Cortex of kidney (tissue), 1 donor: ENCODE data around the gene TMEM52.

ENCODE experiments used
- DNase-seq: peaks from one replicate; lab custom pipeline; 2025; lab: John Stamatoyannopoulos, UW

The TMEM52 gene

DNA sequence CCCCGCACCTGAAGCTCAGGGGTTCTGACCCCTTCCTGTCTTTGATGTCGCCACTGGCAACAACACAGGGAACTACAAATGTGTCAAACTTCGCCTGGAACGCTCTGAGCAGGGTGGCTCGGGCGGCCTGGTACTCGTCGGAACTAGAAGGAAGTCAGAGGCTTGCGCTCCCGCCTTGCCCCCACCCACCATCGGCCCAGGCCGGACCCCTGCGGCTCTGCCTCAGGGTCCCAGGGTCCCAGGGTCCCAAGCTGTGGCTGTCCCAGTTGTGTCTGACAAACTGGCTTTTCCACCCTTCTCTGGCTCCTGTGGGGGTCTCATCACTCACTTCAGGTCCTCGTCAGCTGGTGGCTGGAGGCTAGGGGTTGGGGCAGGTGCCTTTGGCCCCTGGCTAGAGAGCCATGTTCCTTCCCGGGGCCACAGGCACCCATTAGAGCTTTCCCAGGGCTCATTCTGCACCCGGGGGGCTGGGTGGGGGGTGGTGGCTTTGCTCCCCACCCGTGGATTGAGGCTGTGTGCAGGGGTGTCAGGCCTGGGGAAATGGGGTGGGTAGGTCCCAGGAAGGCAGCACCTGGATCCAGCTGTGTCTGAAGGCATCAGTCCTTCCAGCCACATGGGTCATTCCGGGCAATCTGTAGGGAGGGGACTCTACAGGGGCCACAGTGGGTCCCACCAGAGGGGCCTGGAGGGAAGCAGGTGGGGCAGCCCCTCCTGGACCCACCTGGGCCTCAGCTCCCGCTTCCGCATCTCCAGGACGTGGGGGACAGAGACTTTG lies 8.0 kb upstream of the TMEM52 start:
- no peak for DNase-seq

DNA sequence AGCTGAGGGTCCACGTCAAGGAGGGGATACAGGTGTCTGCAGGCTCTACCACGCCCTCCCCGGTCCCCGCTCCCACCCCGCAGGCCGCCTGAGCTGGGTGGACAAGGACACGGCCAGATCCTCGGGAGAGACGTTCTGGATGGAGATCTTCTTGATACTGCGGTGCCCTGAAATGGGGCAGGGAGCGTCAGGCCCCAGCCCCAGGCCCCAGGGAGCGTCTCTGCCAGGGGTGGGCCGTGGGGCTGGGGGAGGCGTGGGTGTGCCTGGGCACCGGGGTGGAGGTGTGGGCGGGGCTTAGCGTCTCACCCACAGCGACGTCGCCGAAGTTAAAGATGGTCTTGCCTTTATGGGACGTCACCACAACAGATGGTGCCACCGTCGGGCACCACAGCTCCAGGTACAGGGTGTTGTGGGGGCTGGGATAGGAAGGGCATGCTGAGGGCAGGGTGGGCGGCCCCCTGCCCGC lies 7.3 kb upstream of the TMEM52 start:
- no peak for DNase-seq

DNA sequence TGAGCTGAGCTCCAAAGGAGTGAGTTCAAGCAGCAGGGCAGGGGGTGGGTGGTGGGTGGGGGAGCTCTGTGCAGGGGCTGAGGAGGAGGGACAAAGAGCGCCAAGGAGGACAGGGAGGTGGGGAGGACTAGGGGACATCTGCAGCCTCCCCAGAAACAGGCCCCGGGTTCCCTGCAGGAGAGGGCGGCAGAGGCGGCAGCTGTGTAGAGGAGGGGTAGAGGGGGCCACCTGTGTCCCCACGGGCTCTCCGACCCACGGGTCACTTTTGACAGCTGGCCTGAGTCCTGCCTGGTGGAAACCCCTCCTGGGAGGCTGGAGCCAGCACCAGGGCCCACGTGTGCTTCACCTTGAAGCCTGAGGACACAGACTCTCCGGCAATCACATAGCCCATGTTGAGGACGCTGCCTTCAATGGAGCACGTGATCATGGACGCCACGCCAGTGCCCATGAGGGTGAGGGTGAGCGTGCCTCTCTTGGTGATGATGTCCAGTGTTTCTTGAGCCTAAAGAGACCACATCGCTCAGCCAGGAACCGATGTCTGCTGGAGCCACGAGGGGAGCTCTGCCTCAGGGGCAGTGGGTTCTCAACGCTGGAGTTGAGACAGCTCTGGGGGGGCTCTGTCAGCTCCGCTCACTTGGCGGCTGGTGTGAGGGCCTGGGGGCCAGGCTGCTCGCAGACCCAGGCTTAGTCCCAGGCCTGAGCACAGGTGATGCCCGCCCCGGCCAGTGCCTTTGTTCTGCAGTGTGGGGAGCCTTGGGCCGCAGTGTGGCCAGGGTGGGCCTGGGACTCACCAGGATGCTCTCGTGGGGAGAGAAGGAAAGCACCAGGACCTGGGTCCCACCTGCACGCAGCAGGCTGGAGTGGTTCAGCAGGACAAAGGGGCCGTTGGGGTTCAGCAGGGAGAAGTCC lies 6.6 kb upstream of the TMEM52 start:
- no peak for DNase-seq

DNA sequence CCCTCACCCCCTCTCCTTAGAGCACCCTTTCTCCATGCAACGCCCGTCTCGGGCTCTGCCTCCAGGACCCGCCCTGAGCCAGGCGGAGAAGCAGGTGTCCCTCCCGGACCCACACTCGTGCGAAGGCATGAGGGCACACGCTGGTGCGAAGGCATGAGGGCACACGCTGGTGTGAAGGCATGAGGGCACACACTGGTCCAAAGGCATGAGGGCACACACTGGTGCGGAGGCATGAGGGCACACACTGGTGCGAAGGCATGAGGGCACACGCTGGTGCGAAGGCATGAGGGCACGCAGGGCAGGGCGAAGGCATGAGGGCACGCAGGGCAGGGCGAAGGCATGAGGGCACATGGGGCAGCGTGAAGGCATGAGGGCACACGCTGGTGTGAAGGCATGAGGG lies 5.8 kb upstream of the TMEM52 start:
- no peak for DNase-seq

DNA sequence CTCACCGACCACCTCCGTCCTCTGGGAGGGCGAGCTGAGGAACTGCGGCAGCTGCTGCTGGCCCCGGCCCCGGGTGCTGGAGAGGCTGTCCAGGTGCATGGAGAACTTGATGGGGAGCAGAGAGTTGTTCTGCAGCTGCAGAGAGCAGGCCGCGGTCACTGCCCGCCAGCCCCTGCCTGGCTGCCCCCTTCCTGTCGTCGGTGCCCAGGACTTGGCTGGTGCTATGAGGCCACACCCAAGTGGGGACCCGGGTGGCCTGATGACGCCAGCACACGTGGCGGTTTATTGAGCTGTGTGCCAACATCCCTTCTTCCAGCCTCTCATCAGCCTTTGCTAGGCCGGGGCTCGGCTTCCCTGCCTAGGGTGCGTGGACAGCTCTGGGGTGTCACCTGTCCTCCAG lies 5.3 kb upstream of the TMEM52 start:
- no peak for DNase-seq

DNA sequence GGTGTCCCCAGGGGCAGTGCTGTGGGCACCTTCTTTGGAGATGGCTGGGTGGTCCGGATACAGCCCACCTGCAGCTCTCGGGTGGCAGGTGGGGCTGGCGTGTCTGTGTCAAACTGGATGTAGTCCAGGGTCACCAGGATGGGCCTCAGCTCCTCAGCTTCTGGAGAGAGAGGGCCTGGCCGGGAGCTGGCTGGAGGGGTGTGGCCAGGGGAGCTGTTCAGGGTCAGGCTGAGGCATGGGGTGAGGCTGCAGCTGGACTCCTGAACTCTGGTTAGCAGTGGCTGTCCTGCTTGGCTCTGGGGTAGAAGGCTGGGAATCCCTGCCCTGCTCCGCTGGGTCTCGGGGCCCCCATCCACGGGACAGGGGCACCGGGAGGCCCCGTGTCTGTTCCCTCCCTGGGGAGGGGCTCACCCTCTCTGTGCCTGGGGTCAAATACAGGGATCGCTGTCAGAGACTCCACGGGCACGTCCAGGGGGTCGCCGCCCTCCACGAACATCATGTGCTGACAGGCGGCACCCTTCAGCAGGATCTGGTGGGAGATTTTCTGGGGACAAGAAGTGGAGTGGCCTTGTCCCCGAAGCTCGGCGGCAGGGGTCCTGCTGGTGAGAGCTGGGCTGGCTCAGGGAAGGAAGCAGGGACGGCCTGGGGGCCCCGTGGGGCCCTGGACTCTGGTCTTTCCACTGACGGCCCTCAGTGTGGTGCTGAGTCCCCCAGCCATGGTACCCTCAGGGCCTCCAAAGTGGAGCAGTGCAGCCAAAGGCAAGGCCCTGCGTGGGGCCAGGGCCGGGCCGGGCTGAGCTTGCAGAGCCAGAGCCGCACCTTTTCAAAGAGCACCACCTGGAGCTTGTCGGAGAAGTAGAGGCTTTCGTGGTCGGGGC lies 4.1 kb upstream of the TMEM52 start:
- no peak for DNase-seq

DNA sequence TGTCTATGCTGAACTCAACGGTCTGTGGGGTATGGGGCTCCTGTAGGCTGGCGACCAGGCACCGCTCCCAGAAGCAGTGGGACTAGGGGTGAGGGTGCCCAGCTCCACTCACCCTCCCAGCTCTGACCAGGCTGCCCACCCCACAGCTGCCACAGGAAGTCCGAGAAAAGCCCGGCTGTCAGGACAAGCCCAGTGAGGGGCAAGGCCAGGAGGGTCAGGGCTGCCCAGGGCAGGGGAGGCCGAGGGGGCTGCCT lies 3.5 kb upstream of the TMEM52 start:
- DNase-seq: no peak

DNA sequence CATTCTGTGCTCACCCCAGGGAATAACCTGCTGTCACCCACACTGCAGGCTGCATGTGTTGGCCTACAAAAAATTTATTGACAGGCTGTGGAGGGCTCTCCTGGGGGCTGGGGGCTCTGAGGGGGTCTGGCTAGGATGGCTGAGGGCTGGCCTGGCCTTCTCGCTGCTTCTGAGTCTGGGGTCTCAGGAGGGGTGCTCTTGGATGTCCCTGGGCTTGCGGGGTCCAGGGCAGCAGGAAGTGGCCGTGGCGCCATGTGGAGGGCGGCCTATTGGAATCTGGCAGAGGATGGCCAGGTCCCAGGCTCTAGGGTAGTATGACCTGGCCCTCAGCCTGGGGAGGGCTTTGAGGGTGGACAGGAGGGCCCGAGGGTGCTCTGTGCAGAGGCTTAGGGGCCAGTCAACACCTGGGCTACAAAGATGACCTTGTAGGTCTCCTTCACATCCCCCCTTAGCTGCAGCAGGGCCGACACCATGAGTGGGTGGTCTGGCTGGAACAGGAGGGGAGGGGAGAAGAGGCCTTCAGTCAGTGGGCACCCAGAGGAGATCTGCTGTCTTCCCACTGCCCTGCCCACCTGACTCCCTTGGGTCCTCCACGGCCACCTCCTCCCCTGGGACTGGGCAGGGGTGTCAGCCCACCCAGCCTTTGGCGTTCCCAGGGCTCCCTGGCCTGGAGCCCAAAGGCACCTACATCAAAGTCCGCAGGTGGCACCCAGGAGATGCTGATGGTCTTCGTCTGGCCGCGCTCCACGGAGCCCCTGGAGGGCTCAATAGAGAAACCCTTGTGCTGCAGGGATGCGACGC lies 3.0 kb upstream of the TMEM52 start:
- no peak for DNase-seq

DNA sequence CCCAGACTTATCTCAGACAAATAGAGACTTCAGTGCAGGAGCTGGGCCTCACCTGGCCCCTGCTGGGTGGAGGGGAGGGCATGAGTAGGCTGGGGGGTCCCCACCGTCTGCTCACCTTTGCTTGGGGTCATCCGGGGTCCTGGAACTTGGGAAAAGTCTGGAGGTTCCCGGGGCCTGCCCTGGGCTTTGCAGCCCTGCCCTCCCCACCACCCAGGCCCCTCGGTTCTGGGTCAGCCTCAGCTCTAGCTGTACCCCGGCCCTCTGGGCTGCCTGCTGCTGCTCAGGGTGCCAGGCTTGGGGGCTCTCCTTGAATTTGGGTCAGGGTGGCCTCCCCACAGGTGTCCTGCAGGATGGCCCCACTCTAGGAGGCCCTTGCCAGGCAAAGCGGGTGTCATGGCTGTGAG lies 2.4 kb upstream of the TMEM52 start:
- DNase-seq: no peak

DNA sequence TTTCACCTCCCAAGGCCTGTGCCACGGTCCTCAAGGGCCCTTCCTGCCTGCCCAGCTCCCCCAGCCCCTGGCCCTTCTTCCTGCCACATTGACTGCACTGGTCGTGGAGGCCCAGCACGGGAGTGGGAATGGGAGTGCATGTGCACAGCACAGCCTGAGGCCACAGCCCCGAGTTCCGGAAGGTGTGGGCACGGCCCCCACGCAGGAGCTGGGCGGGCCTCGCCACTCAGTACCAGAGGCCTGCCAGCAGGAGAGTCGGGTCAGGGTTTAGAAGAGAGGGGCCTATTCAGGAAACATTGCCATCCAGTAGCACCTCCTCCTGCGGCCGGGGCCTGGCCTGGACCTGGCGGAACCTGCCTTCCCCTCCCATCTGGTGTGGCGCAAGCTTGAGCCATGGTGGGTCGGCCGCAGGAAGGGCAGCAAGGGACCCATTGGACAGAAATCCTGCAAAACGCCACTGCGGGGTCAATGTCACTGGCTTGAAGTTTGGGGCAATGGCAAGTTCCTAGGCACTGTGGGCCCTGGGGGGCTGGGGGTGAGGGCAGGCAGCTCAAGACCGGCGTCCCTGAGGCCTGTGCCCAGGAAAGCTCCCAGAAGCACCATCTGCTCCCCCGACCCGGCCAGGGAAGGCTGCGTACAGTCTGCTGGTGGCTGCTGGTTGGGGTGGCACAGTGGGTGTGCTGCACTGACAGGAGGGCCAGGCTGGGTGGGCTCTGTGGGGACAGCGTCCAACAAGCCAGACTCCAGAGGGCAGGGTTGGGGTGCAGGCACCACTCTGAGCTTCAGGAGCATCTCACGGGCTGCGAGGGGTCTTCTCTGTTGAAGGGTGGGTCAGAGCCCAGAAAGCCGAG lies 1.8 kb upstream of the TMEM52 start:
- DNase-seq: no peak

DNA sequence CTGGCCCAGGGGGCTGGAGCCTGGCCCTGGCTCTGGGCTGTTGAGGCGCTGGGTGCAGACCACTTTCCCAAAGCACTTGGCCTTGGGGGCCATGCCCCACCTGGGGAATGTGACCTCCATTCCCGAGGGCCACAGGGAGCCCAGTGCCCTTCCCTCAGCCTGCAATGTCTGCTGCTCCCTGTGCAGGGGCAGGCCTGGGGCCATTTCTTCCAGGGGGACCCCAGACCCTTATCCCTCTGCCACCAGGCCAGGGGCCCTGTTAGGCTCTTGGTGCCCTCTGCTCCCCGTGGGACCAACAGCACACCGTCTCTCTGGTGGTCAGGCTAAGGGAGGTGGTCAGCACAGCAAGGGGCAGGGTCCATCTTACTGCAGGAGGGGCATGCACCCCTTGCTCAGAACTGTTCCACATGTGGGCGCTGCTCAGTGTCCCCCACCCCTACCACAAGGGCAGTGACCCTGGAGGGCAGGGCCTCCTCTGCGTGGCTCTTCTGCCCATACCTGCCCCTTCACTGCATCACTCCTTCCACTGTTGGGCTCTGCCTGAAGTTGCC lies 1.1 kb upstream of the TMEM52 start:
- no peak for DNase-seq

DNA sequence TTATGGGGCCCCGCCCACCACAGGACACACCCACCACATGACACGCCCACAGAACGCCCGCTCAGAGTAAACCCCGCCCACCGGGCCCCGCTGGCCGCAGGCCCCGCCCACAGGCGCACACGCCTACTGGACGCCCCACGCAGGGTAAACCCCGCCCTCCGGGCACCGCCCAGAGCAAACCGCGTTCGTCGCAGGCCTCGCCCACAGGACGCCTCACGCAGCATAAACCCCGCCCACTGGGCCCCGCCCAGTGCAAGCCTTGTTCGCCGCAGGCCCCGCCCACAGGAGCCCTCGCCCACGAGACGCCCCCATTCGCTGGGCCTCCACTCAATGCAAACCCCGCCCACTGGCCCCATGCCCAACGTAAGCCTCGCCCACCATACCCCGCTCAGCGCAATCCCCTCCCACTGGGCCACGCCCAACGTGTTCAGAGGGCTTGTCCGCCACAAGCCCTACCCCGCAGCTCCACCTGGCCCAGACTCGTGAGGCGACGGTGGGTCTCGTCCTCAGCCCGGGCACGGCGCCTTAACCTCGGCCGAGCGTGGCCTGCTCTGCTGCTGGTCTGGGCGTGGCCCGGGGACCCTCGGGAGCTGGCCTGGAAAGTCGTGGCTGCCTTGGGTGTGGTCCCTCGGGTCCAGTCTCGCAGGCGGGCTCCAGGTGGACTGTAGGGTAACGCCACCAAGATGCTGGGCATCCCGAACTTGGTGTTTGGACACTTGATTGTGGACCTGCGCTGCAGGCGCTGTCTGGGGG lies 401 bp upstream of the TMEM52 start:
- peak; percentile 57 for DNase-seq

DNA sequence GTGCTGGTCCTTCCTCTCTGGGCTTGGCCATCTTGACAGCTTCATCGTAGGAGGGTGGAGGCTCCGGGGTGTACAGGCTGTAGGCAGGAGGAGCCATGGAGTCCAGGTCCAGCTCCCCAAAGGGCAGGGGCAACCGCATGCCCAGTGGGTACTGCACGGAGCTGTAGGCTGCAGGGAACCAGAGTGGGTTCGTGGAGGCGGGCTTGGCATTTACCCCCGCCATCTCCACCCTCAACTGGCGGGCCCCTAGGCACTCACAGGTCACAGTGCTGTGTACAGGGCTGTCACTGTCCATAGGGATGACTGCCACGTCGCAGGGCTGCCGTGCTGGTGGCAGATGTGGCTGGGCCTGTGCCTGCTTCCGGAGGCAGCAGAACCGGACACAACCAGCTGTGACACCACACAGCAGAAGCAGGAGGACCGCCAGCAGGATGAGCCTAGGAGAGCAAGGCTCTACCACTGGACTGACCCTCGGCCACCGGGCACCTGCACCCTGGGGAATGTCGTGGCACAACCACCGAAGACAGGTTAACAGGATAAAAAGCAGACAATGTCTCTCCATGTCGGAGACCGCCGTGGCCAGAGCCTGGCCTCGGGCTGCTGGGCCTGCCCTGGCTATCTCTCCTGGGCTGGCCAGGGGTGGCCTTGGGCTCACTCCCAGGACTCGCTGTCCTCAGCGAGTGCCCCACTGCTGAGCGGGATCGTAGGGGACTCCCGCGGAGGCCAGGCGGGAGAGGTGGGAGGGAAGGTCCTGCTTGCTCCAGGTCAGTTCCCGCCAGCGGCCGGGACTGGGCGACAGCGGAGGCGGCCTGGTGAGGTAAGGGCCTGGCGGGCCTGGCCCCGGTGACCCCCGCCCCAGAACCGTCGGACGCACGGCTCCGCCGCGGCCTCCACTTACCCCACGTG lies 831 bp downstream of the TMEM52 start:
- DNase-seq: no peak

DNA sequence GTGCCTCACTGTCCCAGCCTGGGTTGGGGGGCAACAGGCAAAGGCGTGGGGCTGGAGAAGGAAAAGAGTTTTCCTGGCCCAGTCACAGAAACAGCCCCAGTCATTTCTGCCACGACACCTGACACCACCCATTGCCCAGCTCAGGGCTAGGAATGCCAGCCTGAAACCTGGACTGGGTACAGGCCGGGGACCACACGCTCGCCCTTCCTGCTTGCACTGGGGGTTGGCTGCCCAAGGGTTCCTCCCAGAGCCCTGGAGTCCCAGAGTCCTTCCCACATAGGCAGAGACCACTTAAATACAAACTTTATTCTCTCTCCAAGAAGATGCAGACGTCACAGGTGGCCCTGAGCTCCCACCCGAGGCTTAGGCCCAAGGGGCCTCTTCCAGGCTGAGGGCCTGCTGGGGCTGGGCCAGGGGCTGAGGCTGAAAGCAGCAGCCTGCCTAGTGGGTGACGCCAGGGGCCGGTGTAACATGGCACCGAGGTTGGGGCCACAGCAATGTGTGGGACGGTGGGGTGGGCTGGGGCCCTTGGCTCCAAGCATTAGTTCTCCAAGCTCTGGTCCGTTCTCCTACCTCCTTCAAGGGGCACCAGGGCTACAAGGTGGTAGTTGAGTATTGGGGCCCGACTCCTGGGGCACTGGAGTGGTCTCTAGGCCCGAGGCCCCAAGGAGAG lies 1.6 kb downstream of the TMEM52 start:
- no peak for DNase-seq

DNA sequence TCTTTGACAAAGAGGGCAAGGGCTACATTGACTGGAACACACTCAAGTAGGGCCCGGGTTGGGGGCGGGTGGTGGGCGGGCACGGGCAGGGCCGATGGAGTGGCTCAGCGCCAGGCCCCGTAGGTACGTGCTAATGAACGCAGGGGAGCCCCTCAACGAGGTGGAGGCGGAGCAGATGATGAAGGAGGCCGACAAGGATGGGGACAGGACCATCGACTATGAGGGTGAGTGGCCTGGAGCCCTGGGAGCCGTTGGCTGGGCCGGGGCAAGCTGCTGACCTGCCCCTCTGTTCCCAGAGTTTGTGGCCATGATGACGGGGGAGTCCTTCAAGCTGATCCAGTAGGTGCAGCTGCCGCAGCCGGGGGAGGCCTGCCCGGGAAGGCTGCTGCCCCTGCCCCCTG lies 2.2 kb downstream of the TMEM52 start:
- no peak for DNase-seq

DNA sequence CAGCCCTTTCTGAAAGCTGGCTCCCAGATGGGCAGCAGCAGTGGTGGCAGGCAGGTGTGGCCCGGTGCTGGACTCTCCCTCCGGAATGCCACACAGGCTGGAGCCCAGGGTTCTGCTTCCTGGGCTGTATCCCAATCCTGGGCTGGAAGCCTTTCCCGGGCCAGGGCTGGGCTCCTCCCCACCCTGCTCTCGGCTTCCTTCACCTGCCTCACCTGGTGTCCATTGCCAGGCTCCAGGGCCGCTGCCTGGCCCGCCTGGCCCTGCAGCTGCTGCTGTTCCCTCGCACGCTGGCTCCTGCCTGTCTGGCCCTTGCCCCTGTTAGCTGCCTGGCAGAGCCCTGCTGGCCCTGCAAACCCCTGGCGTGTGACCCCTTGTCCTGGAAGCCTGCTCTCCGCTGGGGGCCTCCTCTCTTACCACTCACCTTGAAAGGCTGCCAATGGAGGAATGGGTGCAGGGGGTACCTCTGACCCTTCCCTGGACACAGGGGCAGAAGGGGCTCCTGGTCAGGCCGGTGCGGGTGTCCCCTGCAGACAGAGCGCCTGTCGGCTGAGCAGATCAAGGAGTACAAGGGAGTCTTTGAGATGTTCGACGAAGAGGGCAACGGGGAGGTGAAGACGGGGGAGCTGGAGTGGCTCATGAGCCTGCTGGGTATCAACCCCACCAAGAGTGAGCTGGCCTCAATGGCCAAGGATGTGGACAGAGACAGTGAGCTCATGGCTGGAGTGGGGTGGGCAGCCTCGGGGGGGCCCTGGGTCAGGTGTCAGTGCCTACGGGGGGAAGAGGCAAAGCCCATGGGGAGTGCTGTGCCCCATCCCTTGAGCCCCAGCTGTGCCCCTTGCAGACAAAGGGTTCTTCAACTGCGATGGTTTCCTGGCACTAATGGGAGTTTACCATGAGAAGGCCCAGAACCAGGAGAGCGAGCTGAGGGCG lies 2.9 kb downstream of the TMEM52 start:
- no peak for DNase-seq
